IPS DF 19.7 (cell line): ENCODE results near the gene WNT6.

Experiments used
- DNase-seq: peaks from one replicate; pipeline ENCODE4 v3.0.0-alpha.2; 2013; ENCODE audit warnings: low read depth, low spot score

WNT6 gene

DNA sequence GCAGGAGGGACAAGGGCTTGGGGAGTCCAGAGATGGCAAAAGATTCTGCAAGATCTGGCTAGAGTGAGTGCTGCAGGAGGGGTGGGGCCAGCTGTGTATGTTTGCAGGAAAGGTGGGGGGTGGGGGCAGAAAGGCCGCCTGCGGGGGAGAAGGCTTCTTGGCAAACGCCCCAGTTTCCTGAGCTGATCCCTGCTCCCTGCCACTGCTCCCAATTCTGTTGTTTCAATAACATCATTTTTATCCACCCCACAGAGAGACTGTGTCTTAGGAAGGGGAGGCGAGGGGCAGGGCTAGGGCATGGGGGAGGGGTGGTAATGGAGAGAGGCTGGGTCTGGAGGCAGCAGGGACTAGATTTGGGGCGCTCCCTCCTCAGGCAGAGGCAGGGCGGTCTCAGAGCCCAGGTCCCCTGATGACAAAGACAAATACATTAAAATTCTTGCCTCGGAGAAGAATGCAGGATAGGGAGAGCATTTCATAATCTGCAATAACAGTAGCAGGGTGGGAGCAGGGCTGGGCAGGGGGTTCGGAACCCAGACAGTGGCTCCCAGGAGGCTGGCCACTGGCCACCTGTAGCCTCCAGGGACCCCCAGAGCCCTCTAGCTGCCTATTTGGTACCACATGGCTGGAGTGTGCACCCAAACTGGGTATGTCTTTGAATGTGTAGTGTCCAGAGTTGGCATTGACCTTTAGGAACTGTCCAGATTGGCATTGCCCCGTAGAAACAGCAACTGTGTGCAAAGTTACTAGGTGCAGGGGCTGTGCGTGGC is 2.1 kb upstream of the WNT6 start:
- no peak for DNase-seq

GRCh38 chr2:218858138-218858445 is 1.5 kb upstream of the WNT6 start:
- no peak for DNase-seq

DNA sequence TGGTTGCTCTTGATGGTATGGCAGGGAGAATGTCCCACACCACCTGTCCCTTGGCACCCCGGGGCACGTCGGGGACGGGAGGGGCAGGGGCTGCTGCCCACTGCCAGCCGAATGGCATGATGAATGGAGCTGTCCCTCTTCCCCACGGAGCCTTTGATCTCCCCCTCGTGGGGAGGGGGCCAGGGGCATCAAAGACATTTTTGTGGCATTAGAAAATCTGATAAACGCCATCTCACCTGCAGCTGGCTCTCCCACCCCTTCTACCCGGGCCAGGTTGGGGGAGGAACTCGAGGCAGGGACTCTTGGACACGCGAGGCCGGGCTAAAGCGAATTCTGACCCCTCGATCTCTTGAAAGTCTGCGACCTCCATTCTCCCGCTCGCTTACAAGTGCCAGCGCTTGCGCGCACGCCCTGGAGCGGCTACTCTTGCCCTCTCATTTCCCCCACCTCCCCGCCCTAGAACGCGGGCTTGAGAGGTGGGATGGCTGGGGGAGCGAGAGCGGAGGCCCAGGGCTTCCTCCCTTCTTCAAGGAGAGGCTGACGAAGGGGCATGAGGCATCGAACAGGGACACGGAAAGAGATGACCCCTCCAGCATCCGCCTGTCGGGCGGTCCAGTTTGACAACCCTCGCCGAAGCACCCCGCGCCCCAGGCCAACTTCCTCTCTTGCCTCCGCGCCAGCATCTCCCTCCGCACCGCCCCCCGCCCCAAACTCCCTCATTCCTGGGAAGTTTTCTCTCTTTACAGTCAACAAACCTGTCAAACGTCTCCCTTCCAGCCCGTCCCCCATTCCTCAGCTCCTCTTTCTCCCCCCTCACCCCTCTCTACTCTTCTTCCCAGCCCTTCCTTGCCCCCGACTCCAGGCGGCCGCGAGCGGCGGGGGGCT is 692 bp upstream of the WNT6 start:
- DNase-seq = no peak

DNA sequence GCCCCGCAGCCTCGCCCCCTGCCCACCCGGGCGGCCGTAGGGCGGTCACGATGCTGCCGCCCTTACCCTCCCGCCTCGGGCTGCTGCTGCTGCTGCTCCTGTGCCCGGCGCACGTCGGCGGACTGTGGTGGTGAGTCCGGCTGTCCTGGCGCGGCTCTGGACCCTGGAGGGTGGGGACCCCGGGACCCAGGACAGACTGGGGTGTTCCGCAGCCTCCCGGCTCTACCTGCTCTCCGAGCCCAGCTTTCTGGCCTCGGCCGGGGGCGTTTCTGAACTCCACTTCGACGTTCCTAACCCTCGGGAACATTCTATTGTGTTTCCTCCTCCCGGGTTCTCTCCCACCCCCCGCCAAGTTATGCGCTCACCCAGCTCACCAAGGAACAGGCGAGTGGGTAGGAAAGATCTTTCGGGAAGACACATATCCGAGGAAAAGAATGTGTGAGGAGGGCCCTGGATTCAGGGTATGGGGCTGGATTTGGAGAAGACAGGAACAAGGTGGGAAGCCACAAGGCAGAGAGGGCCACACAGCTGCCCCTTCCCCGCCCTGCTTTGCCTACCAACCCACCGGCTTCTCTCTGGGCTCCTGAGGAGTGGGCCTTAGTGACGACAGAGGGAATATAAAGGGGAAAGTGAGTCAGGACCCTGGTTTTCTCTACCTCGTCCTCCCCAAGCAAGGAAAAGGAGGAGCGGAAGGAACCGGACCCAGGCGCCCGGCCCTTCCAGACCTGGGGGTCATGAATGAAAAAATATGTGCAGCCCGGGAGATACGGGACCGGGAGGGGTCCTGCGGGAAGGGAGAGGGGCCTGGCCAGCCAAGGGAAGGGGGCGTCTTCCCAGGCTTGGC is 605 bp downstream of the WNT6 start:
- no peak for DNase-seq

- peak; percentile 93 for DNase-seq
Measured at GRCh38 chr2:218860950-218861381, 1.4 kb downstream of the WNT6 start.

DNA sequence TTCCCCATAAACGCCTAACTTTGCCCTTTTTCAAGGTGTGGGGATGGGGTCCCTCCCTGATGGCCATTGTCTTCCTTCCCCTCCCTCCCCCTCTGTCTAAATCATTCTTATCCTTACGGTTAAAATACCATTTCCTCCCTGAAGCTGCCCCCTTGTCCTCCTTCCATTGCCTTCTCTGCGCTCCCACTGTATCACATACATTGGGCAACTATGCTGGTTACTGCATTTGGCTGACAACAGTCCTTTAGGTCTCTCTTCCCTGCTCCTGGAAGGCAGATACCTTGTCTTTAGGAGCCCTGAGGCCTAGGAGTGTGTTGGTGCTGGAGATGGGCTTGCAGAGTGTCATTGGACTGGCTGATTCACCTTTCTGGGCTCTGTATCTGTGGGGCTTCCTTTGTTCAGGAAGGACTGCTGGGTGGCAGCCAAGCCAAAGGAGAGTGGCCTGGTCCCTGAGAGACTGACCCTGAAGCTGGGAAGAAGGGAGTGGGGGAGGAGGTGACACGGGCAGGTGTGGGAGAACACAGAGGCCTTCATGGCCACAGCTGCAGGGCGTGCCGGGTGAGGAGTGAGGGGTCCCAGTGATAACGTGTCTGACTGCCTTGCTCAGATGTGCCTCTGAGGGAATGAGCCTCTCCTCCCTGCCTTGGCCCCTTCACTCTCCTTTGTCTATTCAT is 2.2 kb downstream of the WNT6 start:
- DNase-seq = no peak

DNA sequence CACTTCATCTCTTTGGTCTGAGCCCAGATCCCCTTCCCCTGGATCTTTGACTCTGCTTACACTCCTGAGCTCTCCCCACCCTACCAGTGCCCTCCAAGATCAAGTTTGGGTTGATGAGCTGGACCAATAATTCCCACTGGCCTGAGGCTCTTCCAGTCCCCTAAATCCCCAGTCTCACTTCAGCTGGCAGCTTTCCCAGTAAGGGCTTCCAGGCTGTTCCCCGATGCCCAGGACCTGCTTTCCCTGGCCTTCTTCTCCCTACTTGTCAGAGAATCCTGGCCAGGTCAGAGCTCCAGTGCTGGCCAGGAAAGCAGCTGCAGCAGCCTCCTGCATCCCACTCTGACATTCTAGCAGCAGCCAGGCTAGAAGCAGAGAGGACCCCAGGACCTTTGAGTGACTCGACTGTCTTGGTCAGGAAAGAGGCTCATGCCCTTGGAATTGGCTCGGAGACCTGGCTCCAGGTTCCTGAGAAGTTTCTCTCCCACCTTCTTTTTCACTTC is 3.5 kb downstream of the WNT6 start:
- no peak for DNase-seq

DNA sequence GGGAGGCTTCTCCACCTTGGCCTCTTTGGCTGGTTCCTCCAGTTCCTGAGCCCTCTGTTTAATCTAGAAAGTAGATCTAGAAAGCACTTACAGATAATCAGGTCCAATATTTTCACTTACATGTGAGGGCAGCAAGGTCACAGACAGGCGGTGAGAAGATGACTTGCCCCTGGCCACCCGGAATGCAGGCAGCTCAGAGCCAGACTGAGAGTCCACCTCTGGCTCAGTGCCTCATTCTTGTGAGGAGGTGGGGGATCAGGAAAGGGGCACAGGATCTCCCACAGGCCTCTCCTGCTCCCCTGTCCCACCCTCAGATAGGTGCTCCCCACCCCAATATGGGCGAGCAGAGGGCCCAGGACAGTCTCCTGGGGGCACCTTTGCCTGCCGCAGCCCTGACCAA is 5.8 kb downstream of the WNT6 start:
- DNase-seq = no peak

GRCh38 chr2:218865999-218866398 is 6.4 kb downstream of the WNT6 start:
- no peak for DNase-seq

DNA sequence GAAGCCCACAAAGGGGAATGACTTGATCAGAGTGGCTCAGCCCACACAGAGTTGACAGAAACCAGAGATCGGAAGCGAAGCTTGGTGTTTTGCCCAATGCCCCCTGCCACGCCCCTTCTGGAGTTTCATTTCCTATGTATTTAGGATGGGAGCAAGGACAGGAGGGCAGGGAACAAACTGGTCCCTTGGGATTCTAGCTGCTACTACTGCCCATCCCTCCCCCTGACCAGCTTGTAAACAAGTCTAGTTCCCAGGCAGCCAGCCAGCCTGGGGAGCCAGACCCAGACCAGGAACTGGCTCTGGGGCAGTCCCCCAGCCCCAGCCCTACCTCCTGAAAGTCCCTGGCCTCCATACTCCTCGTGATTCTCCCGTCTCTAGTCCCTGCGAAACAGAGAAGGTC is 8.3 kb downstream of the WNT6 start:
- DNase-seq = no peak

DNA sequence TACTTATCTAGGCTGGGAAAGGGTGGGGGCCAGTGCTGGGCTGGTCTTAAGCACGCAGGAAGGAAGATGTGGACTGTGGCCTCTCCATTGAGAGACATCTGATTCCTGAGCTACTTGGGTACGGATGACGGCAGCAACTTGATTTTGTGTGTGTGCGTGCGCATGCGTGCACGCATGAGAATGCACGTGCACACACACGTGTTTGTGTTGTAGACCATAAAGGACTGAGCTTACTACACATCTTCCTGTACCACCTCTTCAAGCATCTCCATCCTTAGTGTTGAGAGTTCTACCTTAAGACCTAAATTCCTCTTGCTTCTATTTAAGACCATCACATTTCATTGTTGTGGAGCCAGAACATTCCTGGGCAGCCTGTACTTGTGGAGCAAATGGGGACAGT is 9.5 kb downstream of the WNT6 start:
- no peak for DNase-seq

GRCh38 chr2:218870984-218871344 is 11.4 kb downstream of the WNT6 start:
- DNase-seq = no peak

DNA sequence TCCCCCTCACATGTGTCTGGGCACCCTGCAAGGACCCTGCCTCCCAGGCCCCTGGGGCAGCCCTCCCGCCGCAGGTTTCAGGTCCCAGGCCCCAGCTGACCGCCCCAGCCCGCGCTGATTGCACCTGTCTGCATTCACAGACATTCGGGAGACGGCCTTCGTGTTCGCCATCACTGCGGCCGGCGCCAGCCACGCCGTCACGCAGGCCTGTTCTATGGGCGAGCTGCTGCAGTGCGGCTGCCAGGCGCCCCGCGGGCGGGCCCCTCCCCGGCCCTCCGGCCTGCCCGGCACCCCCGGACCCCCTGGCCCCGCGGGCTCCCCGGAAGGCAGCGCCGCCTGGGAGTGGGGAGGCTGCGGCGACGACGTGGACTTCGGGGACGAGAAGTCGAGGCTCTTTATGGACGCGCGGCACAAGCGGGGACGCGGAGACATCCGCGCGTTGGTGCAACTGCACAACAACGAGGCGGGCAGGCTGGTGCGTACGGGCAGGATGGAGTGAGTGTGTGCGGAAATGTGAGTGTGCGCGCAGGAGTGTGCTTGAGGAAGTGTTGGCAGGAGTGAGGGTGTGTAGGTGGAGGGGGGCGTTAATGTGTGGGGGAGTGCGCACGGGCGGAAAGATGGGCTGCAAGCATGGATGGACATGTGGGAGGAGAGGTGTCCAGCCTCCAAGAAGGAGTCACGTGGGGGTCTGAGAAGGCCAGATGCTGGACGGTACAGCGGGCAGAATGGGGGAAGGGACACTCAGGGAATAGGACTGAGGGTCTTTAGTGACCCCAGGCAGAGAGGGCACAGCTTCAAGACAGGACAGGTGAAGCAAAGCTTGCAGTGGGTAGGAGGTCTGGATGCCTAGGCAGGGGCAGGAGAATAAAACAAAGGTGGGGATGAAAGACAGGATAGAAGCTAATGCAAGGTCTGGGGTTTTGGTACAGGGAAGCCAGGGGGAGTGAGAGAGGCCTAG is 12.0 kb downstream of the WNT6 start:
- no peak for DNase-seq

DNA sequence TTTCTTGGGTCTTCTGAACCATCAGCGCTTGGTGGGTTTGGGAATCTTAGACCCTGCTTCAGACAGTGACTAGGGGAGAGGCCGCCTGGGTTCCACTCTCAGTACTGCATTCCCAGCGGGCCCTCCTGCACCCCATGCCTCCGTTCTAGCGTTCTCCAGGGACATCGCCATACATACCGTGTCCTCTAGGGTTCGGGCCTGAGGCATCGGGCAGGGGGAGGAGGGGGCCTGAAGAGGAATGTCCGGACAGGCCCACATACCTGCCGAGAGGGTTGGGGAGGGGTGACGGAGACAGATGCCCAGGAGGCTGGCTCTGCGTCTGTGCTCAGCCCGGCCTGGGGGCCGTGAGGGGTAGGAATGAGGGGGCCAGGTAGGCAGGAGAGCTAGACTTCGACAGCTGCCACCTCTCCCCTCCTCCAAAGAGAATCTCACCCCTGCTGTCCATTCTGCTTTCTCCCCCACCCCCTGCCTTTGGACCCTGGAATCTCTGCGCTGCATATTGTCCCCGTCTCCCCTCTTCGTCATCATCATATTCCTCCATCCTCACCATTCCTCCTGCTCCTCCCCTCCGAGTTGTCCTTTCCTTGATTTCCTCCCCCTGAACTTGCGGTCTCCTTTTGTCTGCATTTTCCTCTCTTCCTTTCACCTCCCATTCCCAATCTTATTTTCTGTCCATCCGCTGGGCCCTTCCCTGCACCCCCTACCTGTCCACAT is 13.2 kb downstream of the WNT6 start:
- DNase-seq = no peak

DNA sequence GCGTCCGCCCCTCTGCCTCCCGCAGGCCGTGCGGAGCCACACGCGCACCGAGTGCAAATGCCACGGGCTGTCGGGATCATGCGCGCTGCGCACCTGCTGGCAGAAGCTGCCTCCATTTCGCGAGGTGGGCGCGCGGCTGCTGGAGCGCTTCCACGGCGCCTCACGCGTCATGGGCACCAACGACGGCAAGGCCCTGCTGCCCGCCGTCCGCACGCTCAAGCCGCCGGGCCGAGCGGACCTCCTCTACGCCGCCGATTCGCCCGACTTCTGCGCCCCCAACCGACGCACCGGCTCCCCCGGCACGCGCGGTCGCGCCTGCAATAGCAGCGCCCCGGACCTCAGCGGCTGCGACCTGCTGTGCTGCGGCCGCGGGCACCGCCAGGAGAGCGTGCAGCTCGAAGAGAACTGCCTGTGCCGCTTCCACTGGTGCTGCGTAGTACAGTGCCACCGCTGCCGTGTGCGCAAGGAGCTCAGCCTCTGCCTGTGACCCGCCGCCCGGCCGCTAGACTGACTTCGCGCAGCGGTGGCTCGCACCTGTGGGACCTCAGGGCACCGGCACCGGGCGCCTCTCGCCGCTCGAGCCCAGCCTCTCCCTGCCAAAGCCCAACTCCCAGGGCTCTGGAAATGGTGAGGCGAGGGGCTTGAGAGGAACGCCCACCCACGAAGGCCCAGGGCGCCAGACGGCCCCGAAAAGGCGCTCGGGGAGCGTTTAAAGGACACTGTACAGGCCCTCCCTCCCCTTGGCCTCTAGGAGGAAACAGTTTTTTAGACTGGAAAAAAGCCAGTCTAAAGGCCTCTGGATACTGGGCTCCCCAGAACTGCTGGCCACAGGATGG is 14.0 kb downstream of the WNT6 start:
- no peak for DNase-seq

GRCh38 chr2:218875692-218876246 is 16.2 kb downstream of the WNT6 start:
- no peak for DNase-seq

DNA sequence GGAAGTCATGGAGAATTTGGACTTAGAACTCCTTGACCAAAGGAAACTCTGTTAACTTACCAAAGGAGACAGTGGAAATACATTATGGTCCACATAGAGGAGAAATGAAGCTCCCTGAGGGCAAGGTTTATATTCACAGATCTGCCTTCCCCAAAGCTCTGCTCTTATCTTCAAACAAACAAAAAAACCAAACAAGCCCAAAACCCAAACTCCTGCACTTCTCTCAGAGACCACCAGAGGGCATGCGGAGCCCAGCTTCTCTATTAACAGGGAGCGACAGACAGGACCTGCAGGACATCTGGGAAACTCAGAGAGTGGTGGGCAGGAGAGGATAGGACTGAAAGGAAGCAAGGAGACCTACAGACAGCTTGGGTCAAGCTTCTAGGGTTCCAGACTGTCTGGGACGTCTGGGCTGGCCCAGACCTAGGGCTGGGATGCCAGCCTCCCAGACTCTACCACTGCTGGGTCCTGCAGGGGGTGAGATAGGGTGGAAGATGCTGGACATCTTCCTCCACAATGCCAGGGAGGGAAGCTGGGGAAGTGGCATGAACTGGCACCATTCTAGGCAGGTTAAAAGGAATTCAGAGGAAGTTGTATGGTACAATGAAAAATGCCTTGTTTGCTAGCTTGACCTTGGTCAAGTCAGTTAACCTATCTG is 17.1 kb downstream of the WNT6 start:
- DNase-seq = no peak

DNA sequence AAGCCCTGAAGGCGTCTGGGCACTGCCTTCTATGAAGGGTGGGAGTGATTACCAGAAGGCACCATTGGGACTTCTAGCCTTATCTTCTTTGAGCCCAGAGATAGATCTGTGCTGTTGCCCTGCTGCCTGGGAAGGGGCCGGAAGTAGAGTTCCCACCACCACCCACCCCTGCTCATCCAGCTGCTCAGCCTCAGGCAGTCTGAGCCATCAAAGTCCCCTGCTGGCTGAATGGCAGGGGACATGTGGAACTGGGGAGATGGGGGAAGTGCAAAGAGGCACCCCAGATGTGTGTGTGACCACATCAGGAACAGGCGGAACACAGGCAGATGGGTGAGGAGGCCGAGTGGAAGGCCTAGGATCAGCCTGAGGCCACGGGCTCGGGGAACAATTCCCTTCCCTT is 17.7 kb downstream of the WNT6 start:
- DNase-seq = no peak
